Panc1 (cell line): ENCODE measurements around the gene HOXC4.
"Not testable (repeated sequence)": the region's sequence is repeated elsewhere in the genome, so short reads cannot be mapped to it uniquely, and the experiment has no call there.

Source experiments
- CTCF ChIP-seq: fragments of 450-650 bp; IDR thresholded peaks from 2 replicates; pipeline ENCODE4 v1.5.1; 2017; ENCODE audit warnings: mild to moderate bottlenecking
- POLR2AphosphoS5 ChIP-seq: IDR thresholded peaks from 2 replicates; pipeline ENCODE4 v1.6.1; 2012; ENCODE audit warnings: mild to moderate bottlenecking, low read depth, low read length, moderate library complexity
- SIN3A ChIP-seq: IDR thresholded peaks from 2 replicates; pipeline ENCODE4 v1.6.1; 2012; ENCODE audit warnings: low read depth, mild to moderate bottlenecking, low read length, moderate library complexity, borderline replicate concordance; ENCODE audit not compliant: insufficient read depth
- TCF7L2 ChIP-seq: IDR thresholded peaks from 2 replicates; pipeline ENCODE4 v1.6.1; 2011; ENCODE audit warnings: mild to moderate bottlenecking, low read depth, low read length, inconsistent platforms
- TF ChIP-seq, protein P1 (sequence below), 2 experiments: IDR thresholded peaks; 2 replicates each; pipeline ENCODE4 v1.6.1; 2011 to 2012; ENCODE audit warnings: low read depth in 2 of 2, control low read depth in 1 of 2, low read length in 1 of 2, mild to moderate bottlenecking in 1 of 2, moderate library complexity in 1 of 2; ENCODE audit not compliant: insufficient read depth in 1 of 2

- TF ChIP-seq CTCF, POLR2AphosphoS5, SIN3A, TCF7L2: not testable (repeated sequence)
- TF ChIP-seq, protein P1, sequence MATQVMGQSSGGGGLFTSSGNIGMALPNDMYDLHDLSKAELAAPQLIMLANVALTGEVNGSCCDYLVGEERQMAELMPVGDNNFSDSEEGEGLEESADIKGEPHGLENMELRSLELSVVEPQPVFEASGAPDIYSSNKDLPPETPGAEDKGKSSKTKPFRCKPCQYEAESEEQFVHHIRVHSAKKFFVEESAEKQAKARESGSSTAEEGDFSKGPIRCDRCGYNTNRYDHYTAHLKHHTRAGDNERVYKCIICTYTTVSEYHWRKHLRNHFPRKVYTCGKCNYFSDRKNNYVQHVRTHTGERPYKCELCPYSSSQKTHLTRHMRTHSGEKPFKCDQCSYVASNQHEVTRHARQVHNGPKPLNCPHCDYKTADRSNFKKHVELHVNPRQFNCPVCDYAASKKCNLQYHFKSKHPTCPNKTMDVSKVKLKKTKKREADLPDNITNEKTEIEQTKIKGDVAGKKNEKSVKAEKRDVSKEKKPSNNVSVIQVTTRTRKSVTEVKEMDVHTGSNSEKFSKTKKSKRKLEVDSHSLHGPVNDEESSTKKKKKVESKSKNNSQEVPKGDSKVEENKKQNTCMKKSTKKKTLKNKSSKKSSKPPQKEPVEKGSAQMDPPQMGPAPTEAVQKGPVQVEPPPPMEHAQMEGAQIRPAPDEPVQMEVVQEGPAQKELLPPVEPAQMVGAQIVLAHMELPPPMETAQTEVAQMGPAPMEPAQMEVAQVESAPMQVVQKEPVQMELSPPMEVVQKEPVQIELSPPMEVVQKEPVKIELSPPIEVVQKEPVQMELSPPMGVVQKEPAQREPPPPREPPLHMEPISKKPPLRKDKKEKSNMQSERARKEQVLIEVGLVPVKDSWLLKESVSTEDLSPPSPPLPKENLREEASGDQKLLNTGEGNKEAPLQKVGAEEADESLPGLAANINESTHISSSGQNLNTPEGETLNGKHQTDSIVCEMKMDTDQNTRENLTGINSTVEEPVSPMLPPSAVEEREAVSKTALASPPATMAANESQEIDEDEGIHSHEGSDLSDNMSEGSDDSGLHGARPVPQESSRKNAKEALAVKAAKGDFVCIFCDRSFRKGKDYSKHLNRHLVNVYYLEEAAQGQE (IDR thresholded peaks at IDR 0.05; ENCODE audit: insufficient read depth in 1 of 2, low read depth in 2 of 2, low read length in 1 of 2), result not testable (repeated sequence)
These were observed 39.3 kb downstream of the HOXC4 start for GRCh38 chr12:54092943-54093342.
